Measurements from ENCODE around the gene PRCP. TPM values are rescaled to one million over a fixed set of nuclear protein-coding genes. Genes with fewer than 3 reads are reported as not detected.

Gene PRCP
- total and polyA plus RNA-seq, 2 experiments from 2014 or later = 33.3 to 52.8 TPM

DNA sequence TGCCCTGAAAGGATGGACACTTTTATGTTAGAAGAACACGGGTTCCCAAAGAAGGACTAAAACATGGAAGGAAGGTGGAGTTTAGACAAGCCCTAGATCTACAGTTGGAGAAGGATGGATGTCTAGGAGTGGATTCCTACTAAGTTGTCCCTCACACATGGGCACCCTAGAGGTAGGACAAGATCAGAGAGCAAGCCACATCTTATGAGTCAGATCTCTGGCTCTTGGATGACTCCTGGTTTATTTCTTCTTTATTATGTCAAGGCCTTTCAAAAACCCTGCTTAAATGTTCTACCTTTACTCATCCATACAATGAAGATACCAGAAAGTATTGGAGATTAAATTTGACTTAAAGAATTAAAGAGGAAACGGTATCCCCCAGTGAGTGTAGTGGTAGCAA is 34.4 kb downstream of the PRCP start:
- H3K36me3 Mint-ChIP-seq (ENCODE audit: low read depth) = no peaks in the 10 kb centered on the region
- peaks cover 7% of the 10 kb centered on the region for H3K4me1 Mint-ChIP-seq
- Histone ChIP-seq H3K9me2 (ENCODE audit: insufficient read depth) (no peaks in the 10 kb centered on the region), H3K27me3 (ENCODE audit: insufficient read depth) (no peaks in the 10 kb centered on the region), H2AFZ (no peak overlapping the region), H3K79me2 (replicated peaks; ENCODE audit: insufficient read depth) (no peaks in the 10 kb centered on the region), H3K4me2 (no peak overlapping the region), H4K20me1 (replicated peaks; ENCODE audit: insufficient read depth) (no peaks in the 10 kb centered on the region), H3K27ac (ENCODE audit: low read depth) (no peak overlapping the region), H3F3A (replicated peaks; ENCODE audit: low read depth) (no peaks in the 10 kb centered on the region), H3K4me3 (no peak overlapping the region), H3K4me1 (ENCODE audit: insufficient read depth) (0 out of 2 replicates have a peak, but pooled peaks cover 5% of the 10 kb centered on the region), H3K36me3 (ENCODE audit: insufficient read depth) (no peaks in the 10 kb centered on the region)
- no peaks in the 10 kb centered on the region for H3K27me3 Mint-ChIP-seq (ENCODE audit: insufficient read depth, low read depth, poor library complexity)
- no peak overlapping the region for H3K27ac Mint-ChIP-seq
- ATAC-seq (no peak), DNase-seq (ENCODE audit: low spot score) (no peak)
- TF ChIP-seq ZNF114 (CRISPR knock-in tag; IDR thresholded peaks at IDR 0.05) (no peak), NANOG (IDR thresholded peaks at IDR 0.05; ENCODE audit: borderline replicate concordance) (no peak)
- TF ChIP-seq, protein P1, sequence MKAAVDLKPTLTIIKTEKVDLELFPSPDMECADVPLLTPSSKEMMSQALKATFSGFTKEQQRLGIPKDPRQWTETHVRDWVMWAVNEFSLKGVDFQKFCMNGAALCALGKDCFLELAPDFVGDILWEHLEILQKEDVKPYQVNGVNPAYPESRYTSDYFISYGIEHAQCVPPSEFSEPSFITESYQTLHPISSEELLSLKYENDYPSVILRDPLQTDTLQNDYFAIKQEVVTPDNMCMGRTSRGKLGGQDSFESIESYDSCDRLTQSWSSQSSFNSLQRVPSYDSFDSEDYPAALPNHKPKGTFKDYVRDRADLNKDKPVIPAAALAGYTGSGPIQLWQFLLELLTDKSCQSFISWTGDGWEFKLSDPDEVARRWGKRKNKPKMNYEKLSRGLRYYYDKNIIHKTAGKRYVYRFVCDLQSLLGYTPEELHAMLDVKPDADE (IDR thresholded peaks at IDR 0.05) = no peak
- no peak overlapping the region for H3K4me3 Mint-ChIP-seq
- H3K9me3 Mint-ChIP-seq = no peaks in the 10 kb centered on the region

DNA sequence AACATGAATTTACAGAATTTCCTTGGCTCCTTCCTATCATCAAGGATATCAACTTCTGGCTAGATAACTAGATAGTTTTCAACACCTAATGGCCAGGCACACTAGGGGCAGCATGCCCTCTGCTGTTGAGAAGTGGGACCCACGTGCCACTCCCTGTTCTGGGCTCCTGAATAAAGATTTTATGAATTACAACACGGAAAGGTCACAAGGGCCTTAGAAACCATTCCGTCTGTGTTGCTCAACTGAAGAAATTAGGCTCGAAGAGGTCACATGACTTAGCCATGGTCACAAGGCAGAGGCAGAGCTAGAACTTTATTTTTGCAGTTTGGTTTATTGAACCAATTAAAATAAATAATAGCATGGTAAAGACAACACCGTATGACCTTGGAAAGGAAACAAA is 36.0 kb downstream of the PRCP start:
- H3K4me1 Mint-ChIP-seq = peaks cover 7% of the 10 kb centered on the region
- no peak overlapping the region for H2AFZ ChIP-seq

More for the DNA sequence above, 36.0 kb downstream of the PRCP start:
- Histone ChIP-seq H3K27ac (ENCODE audit: low read depth) (no peak overlapping the region), H4K20me1 (replicated peaks; ENCODE audit: insufficient read depth) (no peaks in the 10 kb centered on the region), H3K4me3 (no peak overlapping the region), H3K36me3 (ENCODE audit: insufficient read depth) (no peaks in the 10 kb centered on the region), H3K4me1 (ENCODE audit: insufficient read depth) (no peaks in the 10 kb centered on the region), H3K79me2 (replicated peaks; ENCODE audit: insufficient read depth) (no peaks in the 10 kb centered on the region), H3K27me3 (ENCODE audit: insufficient read depth) (no peaks in the 10 kb centered on the region), H3F3A (replicated peaks; ENCODE audit: low read depth) (no peaks in the 10 kb centered on the region), H3K9me2 (ENCODE audit: insufficient read depth) (no peaks in the 10 kb centered on the region), H3K4me2 (no peak overlapping the region)
- Mint-ChIP-seq H3K4me3 (no peak overlapping the region), H3K27me3 (ENCODE audit: insufficient read depth, low read depth, poor library complexity) (no peaks in the 10 kb centered on the region), H3K36me3 (ENCODE audit: low read depth) (no peaks in the 10 kb centered on the region), H3K9me3 (no peaks in the 10 kb centered on the region), H3K27ac (no peak overlapping the region)
- TF ChIP-seq JUNB (IDR thresholded peaks at IDR 0.05; ENCODE audit: unreplicated experiment) = no peak
- TF ChIP-seq, protein P2, sequence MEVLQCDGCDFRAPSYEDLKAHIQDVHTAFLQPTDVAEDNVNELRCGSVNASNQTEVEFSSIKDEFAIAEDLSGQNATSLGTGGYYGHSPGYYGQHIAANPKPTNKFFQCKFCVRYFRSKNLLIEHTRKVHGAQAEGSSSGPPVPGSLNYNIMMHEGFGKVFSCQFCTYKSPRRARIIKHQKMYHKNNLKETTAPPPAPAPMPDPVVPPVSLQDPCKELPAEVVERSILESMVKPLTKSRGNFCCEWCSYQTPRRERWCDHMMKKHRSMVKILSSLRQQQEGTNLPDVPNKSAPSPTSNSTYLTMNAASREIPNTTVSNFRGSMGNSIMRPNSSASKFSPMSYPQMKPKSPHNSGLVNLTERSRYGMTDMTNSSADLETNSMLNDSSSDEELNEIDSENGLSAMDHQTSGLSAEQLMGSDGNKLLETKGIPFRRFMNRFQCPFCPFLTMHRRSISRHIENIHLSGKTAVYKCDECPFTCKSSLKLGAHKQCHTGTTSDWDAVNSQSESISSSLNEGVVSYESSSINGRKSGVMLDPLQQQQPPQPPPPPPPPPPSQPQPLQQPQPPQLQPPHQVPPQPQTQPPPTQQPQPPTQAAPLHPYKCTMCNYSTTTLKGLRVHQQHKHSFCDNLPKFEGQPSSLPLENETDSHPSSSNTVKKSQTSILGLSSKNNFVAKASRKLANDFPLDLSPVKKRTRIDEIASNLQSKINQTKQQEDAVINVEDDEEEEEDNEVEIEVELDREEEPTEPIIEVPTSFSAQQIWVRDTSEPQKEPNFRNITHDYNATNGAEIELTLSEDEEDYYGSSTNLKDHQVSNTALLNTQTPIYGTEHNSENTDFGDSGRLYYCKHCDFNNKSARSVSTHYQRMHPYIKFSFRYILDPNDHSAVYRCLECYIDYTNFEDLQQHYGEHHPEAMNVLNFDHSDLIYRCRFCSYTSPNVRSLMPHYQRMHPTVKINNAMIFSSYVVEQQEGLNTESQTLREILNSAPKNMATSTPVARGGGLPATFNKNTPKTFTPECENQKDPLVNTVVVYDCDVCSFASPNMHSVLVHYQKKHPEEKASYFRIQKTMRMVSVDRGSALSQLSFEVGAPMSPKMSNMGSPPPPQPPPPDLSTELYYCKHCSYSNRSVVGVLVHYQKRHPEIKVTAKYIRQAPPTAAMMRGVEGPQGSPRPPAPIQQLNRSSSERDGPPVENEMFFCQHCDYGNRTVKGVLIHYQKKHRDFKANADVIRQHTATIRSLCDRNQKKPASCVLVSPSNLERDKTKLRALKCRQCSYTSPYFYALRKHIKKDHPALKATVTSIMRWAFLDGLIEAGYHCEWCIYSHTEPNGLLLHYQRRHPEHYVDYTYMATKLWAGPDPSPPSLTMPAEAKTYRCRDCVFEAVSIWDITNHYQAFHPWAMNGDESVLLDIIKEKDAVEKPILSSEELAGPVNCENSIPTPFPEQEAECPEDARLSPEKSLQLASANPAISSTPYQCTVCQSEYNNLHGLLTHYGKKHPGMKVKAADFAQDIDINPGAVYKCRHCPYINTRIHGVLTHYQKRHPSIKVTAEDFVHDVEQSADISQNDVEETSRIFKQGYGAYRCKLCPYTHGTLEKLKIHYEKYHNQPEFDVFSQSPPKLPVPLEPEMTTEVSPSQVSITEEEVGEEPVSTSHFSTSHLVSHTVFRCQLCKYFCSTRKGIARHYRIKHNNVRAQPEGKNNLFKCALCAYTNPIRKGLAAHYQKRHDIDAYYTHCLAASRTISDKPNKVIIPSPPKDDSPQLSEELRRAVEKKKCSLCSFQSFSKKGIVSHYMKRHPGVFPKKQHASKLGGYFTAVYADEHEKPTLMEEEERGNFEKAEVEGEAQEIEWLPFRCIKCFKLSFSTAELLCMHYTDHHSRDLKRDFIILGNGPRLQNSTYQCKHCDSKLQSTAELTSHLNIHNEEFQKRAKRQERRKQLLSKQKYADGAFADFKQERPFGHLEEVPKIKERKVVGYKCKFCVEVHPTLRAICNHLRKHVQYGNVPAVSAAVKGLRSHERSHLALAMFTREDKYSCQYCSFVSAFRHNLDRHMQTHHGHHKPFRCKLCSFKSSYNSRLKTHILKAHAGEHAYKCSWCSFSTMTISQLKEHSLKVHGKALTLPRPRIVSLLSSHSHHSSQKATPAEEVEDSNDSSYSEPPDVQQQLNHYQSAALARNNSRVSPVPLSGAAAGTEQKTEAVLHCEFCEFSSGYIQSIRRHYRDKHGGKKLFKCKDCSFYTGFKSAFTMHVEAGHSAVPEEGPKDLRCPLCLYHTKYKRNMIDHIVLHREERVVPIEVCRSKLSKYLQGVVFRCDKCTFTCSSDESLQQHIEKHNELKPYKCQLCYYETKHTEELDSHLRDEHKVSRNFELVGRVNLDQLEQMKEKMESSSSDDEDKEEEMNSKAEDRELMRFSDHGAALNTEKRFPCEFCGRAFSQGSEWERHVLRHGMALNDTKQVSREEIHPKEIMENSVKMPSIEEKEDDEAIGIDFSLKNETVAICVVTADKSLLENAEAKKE (CRISPR knock-in tag; IDR thresholded peaks at IDR 0.05) = no peak
- no peak for TF ChIP-seq ZNF114 (CRISPR knock-in tag; IDR thresholded peaks at IDR 0.05)
- TF ChIP-seq, protein P3, sequence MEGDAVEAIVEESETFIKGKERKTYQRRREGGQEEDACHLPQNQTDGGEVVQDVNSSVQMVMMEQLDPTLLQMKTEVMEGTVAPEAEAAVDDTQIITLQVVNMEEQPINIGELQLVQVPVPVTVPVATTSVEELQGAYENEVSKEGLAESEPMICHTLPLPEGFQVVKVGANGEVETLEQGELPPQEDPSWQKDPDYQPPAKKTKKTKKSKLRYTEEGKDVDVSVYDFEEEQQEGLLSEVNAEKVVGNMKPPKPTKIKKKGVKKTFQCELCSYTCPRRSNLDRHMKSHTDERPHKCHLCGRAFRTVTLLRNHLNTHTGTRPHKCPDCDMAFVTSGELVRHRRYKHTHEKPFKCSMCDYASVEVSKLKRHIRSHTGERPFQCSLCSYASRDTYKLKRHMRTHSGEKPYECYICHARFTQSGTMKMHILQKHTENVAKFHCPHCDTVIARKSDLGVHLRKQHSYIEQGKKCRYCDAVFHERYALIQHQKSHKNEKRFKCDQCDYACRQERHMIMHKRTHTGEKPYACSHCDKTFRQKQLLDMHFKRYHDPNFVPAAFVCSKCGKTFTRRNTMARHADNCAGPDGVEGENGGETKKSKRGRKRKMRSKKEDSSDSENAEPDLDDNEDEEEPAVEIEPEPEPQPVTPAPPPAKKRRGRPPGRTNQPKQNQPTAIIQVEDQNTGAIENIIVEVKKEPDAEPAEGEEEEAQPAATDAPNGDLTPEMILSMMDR (conservative IDR thresholded peaks at IDR 0.05; ENCODE audit: low read depth in 2 of 2) = peak; percentile 68 to 83
- DNase-seq (ENCODE audit: low spot score) = peak; percentile 72
- peak; percentile 87 for ATAC-seq
